Lower leg skin (tissue), 4 donors: ENCODE results near the gene SLC26A3. TPM values are rescaled to one million over a fixed set of nuclear protein-coding genes. Genes with fewer than 3 reads are reported as not detected.

ENCODE experiments used
- DNase-seq, 2 donors: peaks; one replicate each; pipeline ENCODE4 v3.0.0-alpha.2; 2019; ENCODE audit warnings: low spot score in 2 of 2
- H3K4me3 ChIP-seq: fragments of 200-600 bp; sonication (generic); 2 replicates; pipeline ENCODE4 v1.5.1; 2017; ENCODE audit warnings: mild to moderate bottlenecking, low read depth; ENCODE audit not compliant: poor library complexity, severe bottlenecking
- CTCF ChIP-seq, 3 donors: fragments of 450-650 bp; IDR thresholded peaks; one replicate each; pipeline ENCODE4 v1.5.1; 2016; ENCODE audit warnings: antibody characterized with exemption in 3 of 3, mild to moderate bottlenecking in 3 of 3, moderate library complexity in 2 of 3
- POLR2A ChIP-seq, 2 donors: fragments of 450-650 bp; IDR thresholded peaks; one replicate each; pipeline ENCODE4 v1.6.1; 2016 to 2017; ENCODE audit warnings: antibody characterized with exemption in 2 of 2, mild to moderate bottlenecking in 1 of 2, moderate library complexity in 1 of 2
- WGBS, 2 donors: methylation state at CpG; one replicate each; pipeline ENCODE4 v1.1.5; 2018; 5-methylcytosine and 5-hydroxymethylcytosine counted together
- intact Hi-C: fragments of 100-400 bp; cut with DNase I; formaldehyde crosslinking; loops from one replicate; pipeline ENCODE4 v1.15.0; 2023; ENCODE audit warnings: low total_unique reads
- total RNA-seq, 4 donors: library from RNA; depleted of rRNA; stranded (reverse); fragments of >200 nt; gene quantifications; one replicate each; pipeline ENCODE4 v1.1.0, GENCODE V29; 2016

The SLC26A3 gene
- total RNA-seq, 4 donors from 2014 or later = 0.13 TPM; not detected in 3

- 40 to 63% methylated on average over 10 of the region's 10 CpGs for WGBS, 2 donors
- intact Hi-C loops = no loop called here
- no peak overlapping the region for H3K4me3 ChIP-seq
- TF ChIP-seq POLR2A (IDR thresholded peaks at IDR 0.05) (no peak), CTCF (IDR thresholded peaks at IDR 0.05) (no peak)
- DNase-seq = peak in 1 of 2 donors; percentile 14
Observed at GRCh38 chr7:107836237-107837144, 33.5 kb upstream of the SLC26A3 start.

- TF ChIP-seq POLR2A (IDR thresholded peaks at IDR 0.05) (no peak), CTCF (IDR thresholded peaks at IDR 0.05) (no peak)
- intact Hi-C loops = no loop called here
- 95 to 97% methylated on average over 1 of the region's 1 CpG for WGBS, 2 donors
- no peak for DNase-seq
- H3K4me3 ChIP-seq = no peak overlapping the region
Observed at GRCh38 chr7:107834401-107834800, 31.4 kb upstream of the SLC26A3 start.

DNA sequence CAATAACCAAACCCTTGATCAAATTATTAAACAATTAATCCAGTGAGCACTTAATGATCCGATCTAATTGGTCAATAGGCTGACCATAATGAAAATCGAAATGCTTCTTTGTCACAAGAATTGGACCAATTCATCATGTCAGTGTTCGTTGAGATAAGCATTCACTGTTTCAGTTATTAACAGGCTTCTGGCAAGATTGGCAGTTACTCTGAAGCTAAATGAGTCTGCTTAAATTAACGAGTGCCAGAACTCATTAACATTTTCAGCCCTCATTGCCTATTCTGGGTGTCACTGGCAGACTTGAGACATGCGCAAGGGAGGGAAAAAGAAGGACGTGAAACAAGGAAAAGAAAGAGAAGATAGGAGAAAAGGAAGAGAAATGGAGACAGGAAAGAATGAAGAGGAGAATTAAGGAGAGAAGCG lies 30.7 kb upstream of the SLC26A3 start:
- intact Hi-C loops = no loop called here
- WGBS, 2 donors = 63 to 76% methylated on average over 7 of the region's 7 CpGs
- H3K4me3 ChIP-seq = no peak overlapping the region
- TF ChIP-seq CTCF (IDR thresholded peaks at IDR 0.05) = no peak
- no peak for TF ChIP-seq POLR2A (IDR thresholded peaks at IDR 0.05)
- no peak for DNase-seq

DNA sequence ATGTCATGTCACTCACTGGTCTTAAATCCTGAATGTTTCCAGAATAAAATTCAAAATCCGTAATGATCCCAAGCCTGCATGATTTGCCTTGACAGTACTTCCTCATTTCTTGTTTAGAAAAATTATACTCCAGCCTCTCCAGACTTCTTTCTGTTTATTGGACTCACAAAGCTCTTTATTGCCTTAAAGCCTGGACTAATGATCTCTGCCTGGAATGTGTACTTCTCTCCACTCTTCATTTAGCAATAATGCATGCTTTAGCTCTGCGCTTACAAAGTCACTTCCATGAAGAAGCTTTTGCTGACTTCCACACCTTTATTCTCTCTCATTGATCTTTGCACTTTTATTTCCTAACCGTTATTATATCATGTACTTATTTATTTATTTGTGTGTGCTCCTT lies 27.4 kb upstream of the SLC26A3 start:
- H3K4me3 ChIP-seq = no peak overlapping the region
- DNase-seq = no peak
- intact Hi-C loops = no loop called here
- WGBS, 2 donors = 90 to 92% methylated on average over 3 of the region's 3 CpGs
- TF ChIP-seq POLR2A (IDR thresholded peaks at IDR 0.05) = no peak

GRCh38 chr7:107828540-107828939 lies 25.5 kb upstream of the SLC26A3 start:
- 88 to 89% methylated on average over 4 of the region's 4 CpGs for WGBS, 2 donors
- intact Hi-C loops = no loop called here
- no peak for TF ChIP-seq CTCF (IDR thresholded peaks at IDR 0.05)
- TF ChIP-seq POLR2A (IDR thresholded peaks at IDR 0.05) = no peak
- no peak overlapping the region for H3K4me3 ChIP-seq
- DNase-seq = no peak

- WGBS, 2 donors = 51 to 81% methylated on average over 2 of the region's 2 CpGs
- DNase-seq = no peak
- no peak for TF ChIP-seq POLR2A (IDR thresholded peaks at IDR 0.05)
- no peak for TF ChIP-seq CTCF (IDR thresholded peaks at IDR 0.05)
- intact Hi-C loops = no loop called here
- H3K4me3 ChIP-seq = no peak overlapping the region
Observed at GRCh38 chr7:107827501-107827900, 24.5 kb upstream of the SLC26A3 start.
